Measurements from ENCODE around the gene LUC7L3.

DNA sequence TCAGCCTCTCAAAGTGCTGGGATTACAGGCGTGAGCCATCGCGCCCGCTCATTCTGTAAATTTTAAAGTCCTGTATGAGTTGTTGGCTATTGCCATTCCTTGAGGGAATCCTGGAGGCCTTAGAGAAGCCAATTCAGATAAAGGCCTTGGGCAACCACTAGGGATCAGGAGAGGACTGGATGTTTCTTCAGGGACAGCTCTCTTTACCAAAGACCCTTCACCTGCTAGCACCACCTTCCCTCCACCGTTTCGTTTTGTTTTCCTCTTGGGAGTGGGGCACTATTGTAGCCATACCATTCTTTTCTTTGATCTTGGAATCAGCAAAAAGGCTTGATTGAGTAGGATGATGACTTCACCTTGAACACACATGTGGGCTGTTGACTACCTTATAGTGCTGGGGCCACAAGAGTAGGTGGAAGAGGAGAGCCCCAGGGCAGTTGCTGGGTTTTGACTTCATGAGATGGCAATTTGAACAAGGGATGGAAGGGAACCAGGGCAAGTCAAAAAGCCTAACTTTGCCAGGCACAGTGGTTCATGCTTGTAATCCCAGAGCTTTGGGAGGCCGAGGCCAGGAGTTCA is 54.9 kb downstream of the LUC7L3 start:
- TF ChIP-seq, protein P1, sequence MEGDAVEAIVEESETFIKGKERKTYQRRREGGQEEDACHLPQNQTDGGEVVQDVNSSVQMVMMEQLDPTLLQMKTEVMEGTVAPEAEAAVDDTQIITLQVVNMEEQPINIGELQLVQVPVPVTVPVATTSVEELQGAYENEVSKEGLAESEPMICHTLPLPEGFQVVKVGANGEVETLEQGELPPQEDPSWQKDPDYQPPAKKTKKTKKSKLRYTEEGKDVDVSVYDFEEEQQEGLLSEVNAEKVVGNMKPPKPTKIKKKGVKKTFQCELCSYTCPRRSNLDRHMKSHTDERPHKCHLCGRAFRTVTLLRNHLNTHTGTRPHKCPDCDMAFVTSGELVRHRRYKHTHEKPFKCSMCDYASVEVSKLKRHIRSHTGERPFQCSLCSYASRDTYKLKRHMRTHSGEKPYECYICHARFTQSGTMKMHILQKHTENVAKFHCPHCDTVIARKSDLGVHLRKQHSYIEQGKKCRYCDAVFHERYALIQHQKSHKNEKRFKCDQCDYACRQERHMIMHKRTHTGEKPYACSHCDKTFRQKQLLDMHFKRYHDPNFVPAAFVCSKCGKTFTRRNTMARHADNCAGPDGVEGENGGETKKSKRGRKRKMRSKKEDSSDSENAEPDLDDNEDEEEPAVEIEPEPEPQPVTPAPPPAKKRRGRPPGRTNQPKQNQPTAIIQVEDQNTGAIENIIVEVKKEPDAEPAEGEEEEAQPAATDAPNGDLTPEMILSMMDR (IDR thresholded peaks at IDR 0.05): no peak
- TF ChIP-seq EP300 (IDR thresholded peaks at IDR 0.05) (no peak), POLR2AphosphoS5 (IDR thresholded peaks at IDR 0.05) (no peak), POLR2A (IDR thresholded peaks at IDR 0.05) (no peak)
